Stomach (tissue), 9 donors: ENCODE results near the gene FAM9A. TPM values are rescaled to one million over a fixed set of nuclear protein-coding genes. Genes with fewer than 3 reads are reported as not detected.
"Not testable (repeated sequence)": the region's sequence is repeated elsewhere in the genome, so short reads cannot be mapped to it uniquely, and the experiment has no call there.

Experiments used
- DNase-seq, 2 donors: peaks; one replicate each; pipeline versions ENCODE4 v3.0.0 to v3.0.0-alpha.2; 2013 to 2019
- H3K27ac ChIP-seq, 5 donors: fragments of 200-600 bp in 4 of 5; sonication (generic) in 4 of 5; one replicate each; pipeline ENCODE4 v1.5.1; 2013 to 2019; ENCODE audit warnings: mild to moderate bottlenecking in 1 of 5, moderate library complexity in 1 of 5
- H3K27me3 ChIP-seq, 3 donors: fragments of 200-600 bp; sonication (generic); one replicate each; pipeline ENCODE4 v1.5.1; 2017 to 2019; ENCODE audit warnings: mixed run types in 1 of 3
- H3K36me3 ChIP-seq, 4 donors: fragments of 200-600 bp; sonication (generic); 1 replicate in 3 of 4; 2 replicates in 1 of 4; pipeline ENCODE4 v1.5.1; 2016 to 2019
- H3K4me1 ChIP-seq, 4 donors: fragments of 200-600 bp; sonication (generic); one replicate each; pipeline ENCODE4 v1.5.1; 2016 to 2019
- H3K4me3 ChIP-seq, 4 donors: fragments of 200-600 bp; sonication (generic) in 3 of 4; one replicate each; pipeline ENCODE4 v1.5.1; 2016 to 2019; ENCODE audit warnings: mild to moderate bottlenecking in 1 of 4
- H3K9me3 ChIP-seq, 4 donors: fragments of 200-600 bp; sonication (generic); one replicate each; pipeline ENCODE4 v1.5.1; 2016 to 2019
- CTCF ChIP-seq, 7 experiments: fragments of 450-650 bp in 4 of 7; fragments of 200-600 bp in 3 of 7; sonication (generic) in 3 of 7; IDR thresholded peaks; one replicate each; pipeline ENCODE4 v1.5.1; 2016 to 2019; ENCODE audit warnings: antibody characterized with exemption in 7 of 7, control low read depth in 2 of 7, mild to moderate bottlenecking in 1 of 7
- EP300 ChIP-seq: sonication (generic); formaldehyde crosslinking; IDR thresholded peaks from one replicate; pipeline ENCODE4 v1.6.1; 2017; ENCODE audit warnings: antibody characterized with exemption
- POLR2A ChIP-seq, 4 donors: fragments of 450-650 bp; IDR thresholded peaks; one replicate each; pipeline ENCODE4 v1.6.1; 2016; ENCODE audit warnings: antibody characterized with exemption in 4 of 4, control low read depth in 2 of 4, mild to moderate bottlenecking in 1 of 4, moderate library complexity in 1 of 4
- POLR2AphosphoS5 ChIP-seq, 3 donors: sonication (generic); formaldehyde crosslinking; IDR thresholded peaks; one replicate each; pipeline ENCODE4 v1.6.1; 2016; ENCODE audit warnings: antibody characterized with exemption in 3 of 3
- WGBS, 5 donors: extraction: QIAGEN DNeasy Blood & Tissue Kit in 3 of 5; methylation state at CpG; one replicate each; pipeline versions ENCODE4 v1.1.5 to v1.1.7; 2013 to 2018; 5-methylcytosine and 5-hydroxymethylcytosine counted together
- intact Hi-C: fragments of 100-400 bp; cut with DNase I; formaldehyde crosslinking; loops from one replicate; pipeline ENCODE4 v1.15.1; 2023; ENCODE audit warnings: low total_unique reads
- polyA plus RNA-seq, 3 donors: library from polyadenylated mRNA; stranded (reverse); fragments of 200-250 nt; gene quantifications; one replicate each; pipeline ENCODE4 v1.2.3, GENCODE V29; 2013
- total RNA-seq, 5 donors: library from RNA; depleted of rRNA; stranded (reverse); fragments of >200 nt; gene quantifications; one replicate each; pipeline versions ENCODE4 v1.1.0 to v1.2.3, GENCODE V29; 2014 to 2016
- donor health status: healthy with polysubstance abuse.
- donor health status: Bipolar disorder and iron deficiency.
- donor health status: healthy.

FAM9A gene
- total and polyA plus RNA-seq, 8 donors, result not detected

- no peaks in the 10 kb centered on the region for H3K4me1 ChIP-seq
- TF ChIP-seq EP300, result no peak
- TF ChIP-seq CTCF (IDR thresholded peaks at IDR 0.05), result no peak
- no peak for TF ChIP-seq POLR2AphosphoS5 (IDR thresholded peaks at IDR 0.05)
- TF ChIP-seq POLR2A (IDR thresholded peaks at IDR 0.05), result no peak
- H3K4me3 ChIP-seq, result no peak overlapping the region
- DNase-seq, result no peak
- H3K27ac ChIP-seq, result no peak overlapping the region
- WGBS, 5 donors, result 71 to 91% (median 80%) methylated on average over 4 of the region's 4 CpGs
- intact Hi-C loops, result no loop called here
- no peaks in the 10 kb centered on the region for H3K9me3 ChIP-seq
- no peaks in the 10 kb centered on the region for H3K36me3 ChIP-seq
- no peaks in the 10 kb centered on the region for H3K27me3 ChIP-seq
Observed at GRCh38 chrX:8805974-8806373, 4.8 kb upstream of the FAM9A start.

- TF ChIP-seq CTCF (IDR thresholded peaks at IDR 0.05), result no peak
- TF ChIP-seq POLR2AphosphoS5 (IDR thresholded peaks at IDR 0.05), result no peak
- no peak for TF ChIP-seq EP300
- no peak for TF ChIP-seq POLR2A (IDR thresholded peaks at IDR 0.05)
Observed at GRCh38 chrX:8805046-8805445, 3.9 kb upstream of the FAM9A start.

GRCh38 chrX:8803326-8803725, 2.1 kb upstream of the FAM9A start:
- H3K4me3 ChIP-seq, result no peak overlapping the region
- 42 to 56% (median 50%) methylated on average over 3 of the region's 3 CpGs; no CpG with 5 or more reads in 1 of the 5 donors for WGBS, 5 donors
- DNase-seq, result no peak
- intact Hi-C loops, result no loop called here
- H3K4me1 ChIP-seq, result no peaks in the 10 kb centered on the region
- no peaks in the 10 kb centered on the region for H3K27me3 ChIP-seq
- TF ChIP-seq CTCF (IDR thresholded peaks at IDR 0.05) (no peak), EP300 (no peak), POLR2AphosphoS5 (IDR thresholded peaks at IDR 0.05) (no peak), POLR2A (IDR thresholded peaks at IDR 0.05) (no peak)
- H3K9me3 ChIP-seq, result no peaks in the 10 kb centered on the region
- no peak overlapping the region for H3K27ac ChIP-seq
- no peaks in the 10 kb centered on the region for H3K36me3 ChIP-seq

More at GRCh38 chrX:8805046-8805445, 3.9 kb upstream of the FAM9A start:
- intact Hi-C loops, result no loop called here
- Histone ChIP-seq H3K36me3 (no peaks in the 10 kb centered on the region), H3K4me1 (no peaks in the 10 kb centered on the region), H3K4me3 (no peak overlapping the region), H3K27ac (no peak overlapping the region), H3K27me3 (no peaks in the 10 kb centered on the region), H3K9me3 (no peaks in the 10 kb centered on the region)
- 73 to 93% (median 78%) methylated on average over 2 of the region's 2 CpGs for WGBS, 5 donors
- no peak for DNase-seq

- H3K36me3 ChIP-seq, H3K27me3 ChIP-seq, intact Hi-C loops, DNase-seq, H3K4me1 ChIP-seq, H3K4me3 ChIP-seq, H3K27ac ChIP-seq, H3K9me3 ChIP-seq: not testable (repeated sequence)
- WGBS, 5 donors, result 86 to 100% (median 91%) methylated on average over 5 to 12 of the region's 15 CpGs
Observed at GRCh38 chrX:8800351-8800750, 832 bp downstream of the FAM9A start.

GRCh38 chrX:8799281-8799680, 1.9 kb downstream of the FAM9A start:
- H3K4me3 ChIP-seq, H3K4me1 ChIP-seq, H3K9me3 ChIP-seq, intact Hi-C loops, H3K27me3 ChIP-seq, H3K27ac ChIP-seq, DNase-seq, H3K36me3 ChIP-seq: not testable (repeated sequence)
- WGBS, 5 donors, result 89 to 95% (median 93%) methylated on average over 6 to 12 of the region's 13 CpGs; no CpG with 5 or more reads in 1 of the 5 donors

- H3K36me3 ChIP-seq, H3K4me1 ChIP-seq, H3K27me3 ChIP-seq, H3K9me3 ChIP-seq, H3K27ac ChIP-seq, DNase-seq, H3K4me3 ChIP-seq, intact Hi-C loops: not testable (repeated sequence)
- 84 to 93% (median 85%) methylated on average over 11 to 15 of the region's 16 CpGs for WGBS, 5 donors
Observed at GRCh38 chrX:8798702-8799101, 2.5 kb downstream of the FAM9A start.

- DNase-seq, H3K27me3 ChIP-seq, H3K4me3 ChIP-seq, H3K36me3 ChIP-seq, H3K9me3 ChIP-seq, H3K4me1 ChIP-seq, intact Hi-C loops, H3K27ac ChIP-seq: not testable (repeated sequence)
- WGBS, 5 donors, result 86 to 94% (median 93%) methylated on average over 1 of the region's 1 CpG; no CpG with 5 or more reads in 1 of the 5 donors
Observed at GRCh38 chrX:8787119-8787518, 14.1 kb downstream of the FAM9A start.
